Astrocyte (in vitro differentiated cells and primary cell): ENCODE data around the gene CORT. TPM values are rescaled to one million over a fixed set of nuclear protein-coding genes. Genes with fewer than 3 reads are reported as not detected.
"Not testable (repeated sequence)": the region's sequence is repeated elsewhere in the genome, so short reads cannot be mapped to it uniquely, and the experiment has no call there.

Experiments
- DNase-seq: peaks from one replicate; pipeline ENCODE4 v3.0.0-alpha.2; 2010; ENCODE audit warnings: low read depth
- FAIRE-seq: peaks from 2 replicates; lab custom pipeline; 2011; peaks lifted over from hg19 to GRCh38; lab: Jason Lieb, UNC
- H2AFZ ChIP-seq: 2 replicates; pipeline ENCODE4 v1.6.0; 2012; ENCODE audit warnings: low read depth, low read length, inconsistent platforms
- H3K27ac ChIP-seq: 2 replicates; pipeline ENCODE4 v1.5.1; 2011; ENCODE audit warnings: low read depth, low read length, inconsistent platforms
- H3K27me3 ChIP-seq: 2 replicates; pipeline ENCODE4 v1.6.0; 2011; ENCODE audit warnings: low read length, inconsistent platforms; ENCODE audit not compliant: insufficient read depth
- H3K36me3 ChIP-seq: 2 replicates; pipeline ENCODE4 v1.5.1; 2011; ENCODE audit warnings: low read length, inconsistent platforms; ENCODE audit not compliant: insufficient read depth
- H3K4me1 ChIP-seq: 2 replicates; pipeline ENCODE4 v1.5.1; 2011; ENCODE audit warnings: low read length, inconsistent platforms; ENCODE audit not compliant: insufficient read depth
- H3K4me2 ChIP-seq: 2 replicates; pipeline ENCODE4 v1.6.0; 2012; ENCODE audit warnings: low read length, inconsistent platforms
- H3K4me3 ChIP-seq: 2 replicates; pipeline ENCODE4 v1.5.1; 2011; ENCODE audit warnings: low read depth, mild to moderate bottlenecking, low read length, inconsistent platforms; ENCODE audit not compliant: insufficient read depth
- H3K79me2 ChIP-seq: 2 replicates; pipeline ENCODE4 v1.6.0; 2012; ENCODE audit warnings: mild to moderate bottlenecking, low read length, inconsistent platforms; ENCODE audit not compliant: insufficient read depth
- H3K9ac ChIP-seq: 2 replicates; pipeline ENCODE4 v1.6.0; 2012; ENCODE audit warnings: mild to moderate bottlenecking, low read length, inconsistent platforms
- H3K9me3 ChIP-seq: 2 replicates; pipeline ENCODE4 v1.5.1; 2012; ENCODE audit warnings: low read depth, mild to moderate bottlenecking, low read length, inconsistent platforms; ENCODE audit not compliant: insufficient read depth
- H4K20me1 ChIP-seq: 2 replicates; pipeline ENCODE4 v1.6.0; 2012; ENCODE audit warnings: low read length, inconsistent platforms; ENCODE audit not compliant: insufficient read depth
- H3K27ac Mint-ChIP-seq: one replicate; pipeline ENCODE4 v1.8.0; 2021; ENCODE audit warnings: mild to moderate bottlenecking, mixed read lengths; ENCODE audit not compliant: unreplicated experiment
- H3K27me3 Mint-ChIP-seq: one replicate; pipeline ENCODE4 v1.8.0; 2021; ENCODE audit warnings: low read depth, mixed read lengths; ENCODE audit not compliant: unreplicated experiment
- H3K36me3 Mint-ChIP-seq: one replicate; pipeline ENCODE4 v1.8.0; 2021; ENCODE audit warnings: low read depth, mixed read lengths; ENCODE audit not compliant: unreplicated experiment
- H3K4me1 Mint-ChIP-seq: one replicate; pipeline ENCODE4 v1.8.0; 2021; ENCODE audit warnings: low read depth, mixed read lengths; ENCODE audit not compliant: unreplicated experiment
- H3K4me3 Mint-ChIP-seq: one replicate; pipeline ENCODE4 v1.8.0; 2021; ENCODE audit warnings: mild to moderate bottlenecking, moderate library complexity, mixed read lengths; ENCODE audit not compliant: unreplicated experiment
- H3K9me3 Mint-ChIP-seq: one replicate; pipeline ENCODE4 v1.8.0; 2021; ENCODE audit warnings: mild to moderate bottlenecking, mixed read lengths; ENCODE audit not compliant: unreplicated experiment
- EZH2 ChIP-seq: IDR thresholded peaks from 2 replicates; pipeline ENCODE4 v1.6.1; 2012; ENCODE audit warnings: mild to moderate bottlenecking, low read length, inconsistent platforms; ENCODE audit not compliant: insufficient read depth
- total RNA-seq: library from RNA; stranded (reverse); gene quantifications from 2 replicates; pipeline ENCODE4 v1.2.1, GENCODE V29; 2021
- TF ChIP-seq, protein P1 (sequence below): IDR thresholded peaks from 2 replicates; pipeline ENCODE4 v1.5.1; 2011; ENCODE audit warnings: low read depth, mild to moderate bottlenecking, inconsistent platforms, low read length, moderate library complexity; ENCODE audit not compliant: insufficient read depth

CORT gene
- total RNA-seq, 1 donor from 2014 or later, result 0.23 TPM

DNA sequence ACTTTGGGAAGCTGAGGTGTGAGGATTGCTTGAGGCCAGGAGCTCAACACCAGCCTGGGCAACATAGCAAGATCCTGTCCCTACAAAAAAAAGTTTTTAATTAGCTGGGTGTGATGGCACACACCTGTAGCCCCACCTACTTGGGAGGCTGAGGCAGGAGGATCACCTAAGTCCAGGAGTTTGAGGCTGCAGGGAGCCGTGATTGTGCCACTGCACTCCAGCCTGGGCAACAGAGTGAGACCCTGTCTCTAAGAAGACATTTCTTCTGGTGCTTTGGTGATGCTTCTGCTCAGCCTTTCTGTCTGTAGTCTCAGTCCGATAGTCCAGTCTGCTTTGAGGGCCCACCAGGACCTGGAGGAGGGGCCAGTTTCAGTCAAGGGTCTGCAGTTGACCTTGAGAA, 42.6 kb upstream of the CORT start:
- peaks cover 16% of the 10 kb centered on the region for H3K4me1 ChIP-seq
- peaks cover 23% of the 10 kb centered on the region for H3K36me3 Mint-ChIP-seq
- DNase-seq (no peak), FAIRE-seq (no peak)
- H3K27ac ChIP-seq, result no peak overlapping the region
- TF ChIP-seq, protein P1, sequence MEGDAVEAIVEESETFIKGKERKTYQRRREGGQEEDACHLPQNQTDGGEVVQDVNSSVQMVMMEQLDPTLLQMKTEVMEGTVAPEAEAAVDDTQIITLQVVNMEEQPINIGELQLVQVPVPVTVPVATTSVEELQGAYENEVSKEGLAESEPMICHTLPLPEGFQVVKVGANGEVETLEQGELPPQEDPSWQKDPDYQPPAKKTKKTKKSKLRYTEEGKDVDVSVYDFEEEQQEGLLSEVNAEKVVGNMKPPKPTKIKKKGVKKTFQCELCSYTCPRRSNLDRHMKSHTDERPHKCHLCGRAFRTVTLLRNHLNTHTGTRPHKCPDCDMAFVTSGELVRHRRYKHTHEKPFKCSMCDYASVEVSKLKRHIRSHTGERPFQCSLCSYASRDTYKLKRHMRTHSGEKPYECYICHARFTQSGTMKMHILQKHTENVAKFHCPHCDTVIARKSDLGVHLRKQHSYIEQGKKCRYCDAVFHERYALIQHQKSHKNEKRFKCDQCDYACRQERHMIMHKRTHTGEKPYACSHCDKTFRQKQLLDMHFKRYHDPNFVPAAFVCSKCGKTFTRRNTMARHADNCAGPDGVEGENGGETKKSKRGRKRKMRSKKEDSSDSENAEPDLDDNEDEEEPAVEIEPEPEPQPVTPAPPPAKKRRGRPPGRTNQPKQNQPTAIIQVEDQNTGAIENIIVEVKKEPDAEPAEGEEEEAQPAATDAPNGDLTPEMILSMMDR, result no peak
- TF ChIP-seq EZH2, result no peak
- no peaks in the 10 kb centered on the region for H3K9me3 Mint-ChIP-seq
- no peak overlapping the region for H3K9ac ChIP-seq
- H3K4me3 ChIP-seq, result no peak overlapping the region
- peaks cover 21% of the 10 kb centered on the region for H4K20me1 ChIP-seq
- H2AFZ ChIP-seq, result no peak overlapping the region
- H3K9me3 ChIP-seq, result no peaks in the 10 kb centered on the region
- no peak overlapping the region for H3K4me3 Mint-ChIP-seq
- H3K79me2 ChIP-seq, result peaks cover 3% of the 10 kb centered on the region
- peaks cover 16% of the 10 kb centered on the region for H3K4me1 Mint-ChIP-seq
- H3K27ac Mint-ChIP-seq, result no peak overlapping the region
- H3K27me3 Mint-ChIP-seq, result no peaks in the 10 kb centered on the region
- peaks cover 66% of the 10 kb centered on the region for H3K36me3 ChIP-seq
- no peak overlapping the region for H3K4me2 ChIP-seq
- H3K27me3 ChIP-seq, result no peaks in the 10 kb centered on the region

DNA sequence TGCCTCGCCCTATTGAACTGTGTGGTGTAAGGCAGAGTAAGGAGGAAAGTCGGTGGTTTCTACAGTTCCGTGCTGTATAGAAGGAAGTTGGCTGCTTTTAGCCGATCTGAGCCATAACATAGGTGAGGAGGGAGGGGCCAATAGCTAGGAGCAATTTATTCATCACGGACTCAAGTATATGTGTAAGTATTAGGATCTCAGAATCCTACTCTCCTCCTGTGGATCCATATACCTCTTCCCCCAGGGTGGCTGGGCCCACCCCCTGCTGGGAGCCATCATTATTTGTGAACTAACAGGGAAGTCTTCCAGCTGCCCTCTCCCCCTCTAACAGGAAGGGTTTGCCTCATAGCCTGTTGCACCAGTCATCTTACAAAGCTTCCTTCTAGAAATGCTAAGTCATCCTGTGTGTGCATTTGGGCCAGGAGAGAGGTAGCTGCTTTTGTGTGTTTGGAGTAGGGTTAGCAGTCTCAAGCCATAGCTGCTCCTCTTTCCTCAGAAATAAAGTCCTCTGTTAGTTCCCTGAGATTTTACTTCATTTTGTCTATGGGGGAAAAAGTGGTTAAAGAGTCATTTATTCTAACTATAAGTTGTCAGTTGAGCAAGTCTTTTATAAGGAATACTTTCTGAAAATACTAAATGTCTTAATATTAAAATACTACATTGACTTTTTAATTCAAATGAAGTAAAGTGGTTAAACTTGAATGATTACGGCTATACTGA, 34.5 kb upstream of the CORT start:
- no peak overlapping the region for H3K4me2 ChIP-seq
- no peak overlapping the region for H3K4me3 Mint-ChIP-seq
- H3K27me3 ChIP-seq, result no peaks in the 10 kb centered on the region
- H3K36me3 Mint-ChIP-seq, result peaks cover 27% of the 10 kb centered on the region
- FAIRE-seq (no peak), DNase-seq (peak; percentile 58)
- no peaks in the 10 kb centered on the region for H3K9me3 Mint-ChIP-seq
- H3K27ac ChIP-seq, result peak overlapping the region; percentile 10
- peak overlapping the region; percentile 96 for H3K27ac Mint-ChIP-seq
- H3K9me3 ChIP-seq, result no peaks in the 10 kb centered on the region
- H3K4me1 ChIP-seq, result no peaks in the 10 kb centered on the region
- H3K9ac ChIP-seq, result peak overlapping the region; percentile 9
- no peaks in the 10 kb centered on the region for H3K79me2 ChIP-seq
- H3K4me3 ChIP-seq, result no peak overlapping the region
- no peak for TF ChIP-seq EZH2
- TF ChIP-seq, protein P1, result no peak
- H3K27me3 Mint-ChIP-seq, result no peaks in the 10 kb centered on the region
- H3K4me1 Mint-ChIP-seq, result peaks cover 6% of the 10 kb centered on the region
- H4K20me1 ChIP-seq, result peaks cover 8% of the 10 kb centered on the region
- H2AFZ ChIP-seq, result no peak overlapping the region
- peaks cover 65% of the 10 kb centered on the region for H3K36me3 ChIP-seq

DNA sequence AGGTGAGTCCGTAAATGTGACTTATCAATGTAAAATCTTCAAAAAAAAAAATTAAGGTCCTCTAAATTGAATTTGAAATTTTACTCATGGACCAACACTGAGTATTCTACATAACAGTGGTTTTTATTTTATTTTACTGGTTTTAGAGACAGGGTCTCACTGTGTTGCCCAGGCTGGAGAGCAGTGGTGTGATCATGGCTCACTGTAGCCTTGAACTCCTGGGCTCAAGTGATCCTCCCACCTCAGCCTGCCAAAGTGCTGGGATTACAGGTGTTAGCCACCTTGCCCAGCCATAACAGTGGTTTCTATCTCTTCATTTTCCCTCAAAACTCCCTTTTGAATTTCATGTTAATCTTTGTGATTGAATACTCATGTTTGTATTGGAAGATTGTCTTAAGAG, 33.9 kb upstream of the CORT start:
- peaks cover 60% of the 10 kb centered on the region for H3K36me3 ChIP-seq
- H3K4me3 Mint-ChIP-seq, H2AFZ ChIP-seq, H3K4me3 ChIP-seq, H3K27ac ChIP-seq, H3K4me1 Mint-ChIP-seq, H3K27me3 ChIP-seq, H3K9me3 Mint-ChIP-seq, H3K79me2 ChIP-seq, H3K9ac ChIP-seq, H3K4me1 ChIP-seq, DNase-seq, FAIRE-seq, H3K27me3 Mint-ChIP-seq, H3K4me2 ChIP-seq, H4K20me1 ChIP-seq, H3K9me3 ChIP-seq, H3K27ac Mint-ChIP-seq: not testable (repeated sequence)
- peaks cover 27% of the 10 kb centered on the region for H3K36me3 Mint-ChIP-seq

DNA sequence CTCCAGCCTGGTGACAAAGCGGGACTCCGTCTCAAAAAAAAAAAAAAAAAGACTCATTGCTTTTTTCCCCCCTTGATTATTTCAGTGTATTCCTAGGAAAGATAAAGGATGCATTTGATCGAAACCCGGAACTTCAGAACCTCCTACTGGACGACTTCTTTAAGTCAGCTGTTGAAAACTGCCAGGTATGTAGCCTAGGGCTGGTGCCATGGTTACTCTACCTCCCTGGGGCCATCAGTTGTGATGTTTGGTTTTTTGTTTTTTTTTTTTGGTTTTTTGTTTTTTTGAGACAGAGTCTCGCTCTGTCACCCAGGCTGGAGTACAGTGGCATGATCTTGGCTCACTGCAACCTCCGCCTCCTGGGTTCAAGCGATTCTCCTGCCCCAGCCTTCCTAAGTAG, 31.1 kb upstream of the CORT start:
- not testable (repeated sequence) for FAIRE-seq, H3K4me3 Mint-ChIP-seq, H3K4me1 ChIP-seq, H3K4me1 Mint-ChIP-seq, H3K9ac ChIP-seq, H3K9me3 Mint-ChIP-seq, H3K27ac Mint-ChIP-seq, H3K9me3 ChIP-seq, H3K27ac ChIP-seq, H3K27me3 ChIP-seq, H3K4me3 ChIP-seq, H2AFZ ChIP-seq, H3K79me2 ChIP-seq, H3K4me2 ChIP-seq, H4K20me1 ChIP-seq, H3K27me3 Mint-ChIP-seq, DNase-seq
- peaks cover 39% of the 10 kb centered on the region for H3K36me3 ChIP-seq
- H3K36me3 Mint-ChIP-seq, result peaks cover 21% of the 10 kb centered on the region
